Measurements from ENCODE around the gene ATG4D. TPM values are rescaled to one million over a fixed set of nuclear protein-coding genes. Genes with fewer than 3 reads are reported as not detected.

The ATG4D gene
- total RNA-seq, 1 experiment from 2014 or later = 62.5 TPM

DNA sequence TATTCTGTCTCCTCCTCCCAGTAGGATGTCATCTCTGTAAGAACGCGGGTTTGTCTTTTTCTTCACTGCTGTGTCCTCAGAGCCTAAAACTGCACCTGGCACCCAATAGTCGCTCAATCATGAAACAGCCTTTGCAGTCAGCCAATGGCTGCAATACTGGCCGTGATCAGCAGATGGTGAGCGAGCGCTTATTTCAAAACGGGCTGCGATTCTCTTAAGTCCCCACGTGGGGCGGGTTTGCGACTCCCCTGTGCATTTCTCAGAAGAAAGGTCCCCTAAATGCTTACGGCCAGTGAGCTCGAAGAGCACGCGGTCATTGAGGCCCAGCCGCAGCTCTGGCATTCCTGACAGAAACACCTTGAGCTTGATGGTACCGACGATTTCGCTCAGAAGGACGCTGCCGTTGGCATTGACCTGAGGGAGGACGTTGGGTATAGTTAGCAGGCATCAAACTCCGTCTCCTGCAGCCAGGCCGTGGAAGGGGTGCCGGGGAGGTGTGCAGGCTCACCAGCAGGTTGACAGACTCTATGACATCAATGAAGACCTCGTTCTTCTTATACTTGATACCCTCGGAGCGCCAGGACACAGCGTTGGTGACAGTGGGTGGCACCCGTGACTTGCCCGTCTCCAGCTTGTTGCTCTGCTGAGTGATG is 37.4 kb downstream of the ATG4D start:
- peak; percentile 90 for DNase-seq (ENCODE audit: low spot score)

GRCh38 chr19:10582091-10582490 is 38.4 kb downstream of the ATG4D start:
- DNase-seq (ENCODE audit: low spot score) = no peak

DNA sequence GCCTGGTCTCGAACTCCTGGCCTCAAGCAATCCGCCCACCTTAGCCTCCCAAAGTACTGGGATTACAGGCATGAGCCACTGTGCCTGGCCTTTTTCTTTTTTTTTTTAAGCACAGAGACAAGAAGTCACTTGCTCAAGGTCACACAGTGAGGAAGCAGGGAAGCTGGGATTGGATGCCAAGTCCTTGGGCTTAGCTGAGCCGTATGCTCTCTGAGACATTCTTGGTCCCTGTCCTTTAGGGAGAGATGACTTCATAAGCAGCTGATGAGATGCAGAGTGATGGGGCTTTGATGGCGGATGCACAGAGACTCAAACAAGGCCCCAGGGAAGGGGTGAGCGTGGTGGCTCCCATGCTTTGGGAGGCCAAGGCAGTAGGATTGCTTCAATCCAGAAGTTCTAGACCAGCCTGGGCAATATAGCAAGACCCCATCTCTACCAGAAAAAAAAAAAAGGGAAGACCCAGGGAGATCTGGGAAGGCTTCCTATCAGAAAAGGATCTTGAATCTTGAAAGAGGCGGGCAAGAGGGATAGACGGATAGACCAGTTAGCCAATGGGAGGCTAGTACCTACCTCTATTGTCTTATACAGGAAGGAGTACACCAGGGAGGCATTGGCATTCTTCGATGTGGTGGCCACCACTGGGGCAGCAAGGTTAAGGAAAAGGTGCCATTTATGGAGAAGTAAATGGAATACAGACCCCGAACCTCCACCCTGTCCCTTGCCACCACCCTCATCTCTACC is 39.5 kb downstream of the ATG4D start:
- peak; percentile 29 for DNase-seq (ENCODE audit: low spot score)

GRCh38 chr19:10586396-10586795 is 42.7 kb downstream of the ATG4D start:
- no peak for DNase-seq (ENCODE audit: low spot score)

DNA sequence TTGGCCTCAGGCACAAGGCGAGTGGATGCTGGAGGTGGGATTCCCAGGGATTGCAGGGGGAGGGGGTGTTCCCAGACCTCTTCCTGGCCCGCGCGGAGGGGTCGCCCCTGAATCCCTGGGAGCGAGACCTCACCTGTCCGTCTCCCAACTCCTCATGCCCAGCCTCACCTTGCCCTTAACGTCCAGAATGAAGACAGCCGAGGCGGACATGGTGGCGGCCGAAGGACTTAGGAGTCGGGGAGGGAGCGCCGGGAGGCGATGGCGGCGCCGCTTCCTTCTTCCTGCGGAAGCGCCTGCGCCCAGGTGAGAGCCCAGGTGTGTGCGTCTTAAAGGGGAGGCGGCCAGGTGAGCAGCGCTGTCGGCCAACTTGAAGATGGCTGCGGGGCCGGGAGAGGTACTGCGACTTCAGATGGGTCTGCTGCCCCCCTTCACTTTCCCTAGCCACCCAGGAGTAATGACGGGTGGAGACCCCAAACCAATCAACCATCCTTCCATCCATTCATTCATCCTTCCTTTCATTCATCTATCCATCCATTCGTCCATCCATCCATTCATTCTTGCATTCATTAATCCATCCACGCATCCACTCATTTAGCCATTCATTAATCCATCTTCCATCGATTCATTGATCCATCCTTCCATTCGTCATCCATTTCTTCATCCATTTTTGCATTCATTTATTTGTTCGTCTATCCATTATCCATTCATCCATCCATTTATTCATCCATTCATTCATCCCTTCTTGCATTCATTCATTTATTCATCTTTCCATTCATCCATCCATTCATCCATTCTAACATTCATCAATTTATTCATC is 43.5 kb downstream of the ATG4D start, which contains the start of gene AP1M2:
Gene AP1M2, minus strand, starts transcription at position 291 of the 817 bp plus-strand sequence. Its CDS starts 81 bp downstream, at position 210.
- DNase-seq (ENCODE audit: low spot score) = no peak

DNA sequence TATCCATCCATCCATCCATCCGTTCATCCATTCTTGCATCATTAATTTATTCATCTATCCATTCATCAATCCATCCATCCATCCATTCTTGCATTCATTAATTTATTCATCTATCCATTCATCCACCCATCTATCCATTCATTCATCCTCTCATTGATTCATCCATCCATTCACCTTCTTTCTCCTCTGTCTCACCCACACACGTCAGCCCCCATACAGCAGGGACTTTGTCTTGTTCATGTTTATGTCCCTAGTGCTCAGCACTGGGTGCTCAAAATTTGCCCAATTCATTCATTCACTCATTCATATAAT is 44.1 kb downstream of the ATG4D start:
- no peak for DNase-seq (ENCODE audit: low spot score)

DNA sequence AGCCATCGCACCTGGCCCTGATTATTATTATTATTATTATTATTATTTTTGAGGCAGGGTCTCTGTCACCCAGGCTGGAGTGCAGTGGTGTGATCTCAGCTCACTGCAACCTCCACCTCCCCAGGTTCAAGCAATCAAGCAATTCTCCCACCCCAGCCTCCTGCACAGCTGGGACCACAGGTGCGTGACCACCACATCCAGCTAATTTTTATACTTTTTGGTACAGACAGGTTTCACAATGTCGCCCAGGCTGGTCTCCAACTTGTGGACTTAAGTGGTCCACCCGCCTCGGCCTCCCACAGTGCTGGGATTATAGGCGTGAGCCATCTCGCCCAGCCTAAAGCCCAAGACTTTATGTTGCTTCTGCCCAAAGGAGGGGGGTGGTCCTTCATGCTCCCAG is 49.4 kb downstream of the ATG4D start:
- no peak for DNase-seq (ENCODE audit: low spot score)

DNA sequence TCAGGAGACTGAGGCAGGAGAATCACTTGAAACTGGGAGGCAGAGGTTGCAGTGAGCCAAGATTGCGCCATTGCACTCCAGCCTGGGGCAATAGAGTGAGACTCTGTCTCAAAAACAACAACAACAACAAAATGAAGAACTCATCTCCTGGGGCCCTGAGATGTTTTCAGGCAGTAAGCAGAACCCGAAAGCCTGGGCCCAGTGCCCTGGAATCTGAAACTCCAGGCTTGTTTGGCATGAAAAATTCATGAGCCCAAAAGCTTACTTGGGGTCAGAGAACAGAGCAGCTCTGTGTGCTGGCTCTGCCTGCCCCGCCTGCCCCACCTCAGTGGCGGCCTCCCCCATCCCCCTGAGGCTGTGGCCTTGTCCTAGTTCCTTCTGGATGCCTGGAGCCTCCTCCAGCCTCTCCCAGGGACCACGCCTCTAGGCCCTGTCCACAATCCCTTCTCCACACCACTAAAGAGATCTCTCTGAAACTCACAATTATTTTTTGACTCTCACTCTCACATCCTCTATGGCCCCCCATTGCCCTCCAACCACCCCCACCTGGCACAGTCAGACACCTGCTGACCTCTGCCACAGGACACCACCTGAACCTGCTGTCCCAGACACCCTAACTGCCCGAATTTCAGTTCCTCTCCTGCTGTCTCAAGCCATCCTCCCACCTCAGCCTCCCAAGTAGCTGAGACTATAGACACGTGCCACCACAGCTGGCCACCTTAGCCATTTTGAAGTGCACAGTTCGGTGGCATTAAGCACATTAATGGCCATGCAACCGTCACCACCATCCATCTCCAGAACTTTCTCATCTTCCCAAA is 50.3 kb downstream of the ATG4D start:
- no peak for DNase-seq (ENCODE audit: low spot score)

- no peak for DNase-seq (ENCODE audit: low spot score)
Measured at GRCh38 chr19:10600149-10600548, 56.4 kb downstream of the ATG4D start.

- DNase-seq (ENCODE audit: low spot score) = no peak
Measured at GRCh38 chr19:10601999-10602329, 58.3 kb downstream of the ATG4D start.

DNA sequence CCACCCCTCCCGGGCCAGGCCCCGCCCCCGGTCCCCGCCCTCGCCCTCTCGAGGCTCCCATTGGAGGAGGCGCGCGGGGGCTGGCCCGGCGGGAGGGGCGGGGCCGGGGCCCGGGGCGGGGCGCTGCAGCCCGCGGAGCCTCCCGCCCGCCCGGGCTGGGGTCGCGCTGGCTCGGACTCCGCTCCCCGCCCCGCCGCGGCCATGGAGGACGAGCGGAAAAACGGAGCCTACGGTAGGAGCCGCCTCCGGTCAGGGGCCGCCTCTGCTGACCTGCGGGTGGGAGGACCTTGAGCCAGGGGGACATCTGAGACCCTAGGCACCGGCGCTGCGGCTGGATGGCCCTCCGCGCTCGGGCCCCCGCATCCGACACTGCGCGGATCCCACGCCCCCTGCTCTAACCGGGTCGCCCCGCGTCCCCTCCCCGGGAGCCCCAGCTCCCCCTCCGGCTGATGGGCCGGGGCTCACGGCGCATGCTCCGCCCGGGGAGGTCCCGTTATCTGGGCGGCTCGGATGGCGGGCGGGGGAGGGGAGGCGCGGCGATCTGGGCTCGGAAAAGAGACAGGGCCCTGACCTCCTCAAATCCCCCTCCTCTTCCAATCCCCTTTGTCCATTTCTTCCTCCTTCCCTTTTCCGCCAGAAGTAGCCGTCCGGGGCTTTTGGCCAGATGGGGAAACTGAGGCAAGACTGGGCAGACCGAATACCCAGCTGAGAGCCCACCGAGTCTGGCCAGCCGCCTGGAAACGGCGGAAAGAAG is 58.8 kb downstream of the ATG4D start:
- peak; percentile 44 for DNase-seq (ENCODE audit: low spot score)

Other genes with a start within 250 kb of the ATG4D start
- 1.3 and 1.5 TPM in 2 replicates for gene ZGLP1, start 234.1 kb upstream of the ATG4D start, total RNA-seq (2014; rRNA removed; shearing (Covaris generic))
- 50.7 and 57.2 TPM in 2 replicates for gene FDX2, start 227.9 kb upstream of the ATG4D start, total RNA-seq (2014; rRNA removed; shearing (Covaris generic))
- 26.8 and 34.9 TPM in 2 replicates for gene RAVER1, start 210.4 kb upstream of the ATG4D start, total RNA-seq (2014; rRNA removed; shearing (Covaris generic))
- 3.6 and 8.9 TPM in 2 replicates for gene ICAM3, start 204.3 kb upstream of the ATG4D start, total RNA-seq (2014; rRNA removed; shearing (Covaris generic))
- gene TYK2, start 163.3 kb upstream of the ATG4D start, total RNA-seq (2014; rRNA removed; shearing (Covaris generic)) = 59.7 and 112 TPM in 2 replicates
- gene CDC37, start 140.4 kb upstream of the ATG4D start, total RNA-seq (2014; rRNA removed; shearing (Covaris generic)) = 260 and 268 TPM in 2 replicates
- gene PDE4A, start 123.4 kb upstream of the ATG4D start, total RNA-seq (2014; rRNA removed; shearing (Covaris generic)) = 0.41 and 1.3 TPM in 2 replicates
- 118 and 128 TPM in 2 replicates for gene KEAP1, start 40.5 kb upstream of the ATG4D start, total RNA-seq (2014; rRNA removed; shearing (Covaris generic))
- gene S1PR5, start 26.5 kb upstream of the ATG4D start, total RNA-seq (2014; rRNA removed; shearing (Covaris generic)) = 7.9 and 9.0 TPM in 2 replicates
- 7.4 and 9.5 TPM in 2 replicates for gene KRI1, start 22.1 kb downstream of the ATG4D start, total RNA-seq (2014; rRNA removed; shearing (Covaris generic))
- gene CDKN2D, start 25.1 kb downstream of the ATG4D start, total RNA-seq (2014; rRNA removed; shearing (Covaris generic)) = 10.6 and 11.3 TPM in 2 replicates
- gene AP1M2, start 43.4 kb downstream of the ATG4D start, total RNA-seq (2014; rRNA removed; shearing (Covaris generic)) = 39.4 and 41.9 TPM in 2 replicates
- gene SLC44A2, start 81.6 kb downstream of the ATG4D start, total RNA-seq (2014; rRNA removed; shearing (Covaris generic)) = 54.9 and 327 TPM in 2 replicates
- 171 and 172 TPM in 2 replicates for gene ILF3, start 110.4 kb downstream of the ATG4D start, total RNA-seq (2014; rRNA removed; shearing (Covaris generic))
- 43.0 and 48.8 TPM in 2 replicates for gene QTRT1, start 157.5 kb downstream of the ATG4D start, total RNA-seq (2014; rRNA removed; shearing (Covaris generic))
- gene DNM2, start 174.2 kb downstream of the ATG4D start, total RNA-seq (2014; rRNA removed; shearing (Covaris generic)) = 51.7 and 56.0 TPM in 2 replicates

Measured in A172 (cell line).